K562 (cell line): ENCODE results near the gene LLGL2. TPM values are rescaled to one million over a fixed set of nuclear protein-coding genes. Genes with fewer than 3 reads are reported as not detected.

Experiments used
- ATAC-seq: fragments of 200-7000 bp; cut with Tn5 transposase; 3 replicates; pipeline ENCODE4 v1.9.1; 2020; ENCODE audit warnings: moderate library complexity
- BruUV-seq: library from RNA; stranded (reverse); fragments of 400-500 nt; replicated peaks from 2 replicates; lab custom pipeline; 2021; lab: Mats Ljungman, UMichigan
- CTCF ChIA-PET: fragments of 300-600 bp; formaldehyde crosslinking; extraction: SDS; loops from one replicate; lab custom pipeline; 2021; ENCODE audit warnings: low intra/inter-chr PET ratio; lab: Yijun Ruan, JAX
- POLR2A ChIA-PET: fragments of 300-600, 350-650 bp; sonication (Branson Sonifier 250); formaldehyde crosslinking; extraction: SDS; loops from one replicate; lab custom pipeline; 2021; ENCODE audit warnings: antibody characterized with exemption, inconsistent platforms; lab: Yijun Ruan, JAX
- DNase-seq, 4 experiments: peaks; one replicate each; pipeline versions ENCODE4 v3.0.0 to v3.0.0-alpha.2; 2011 to 2018; ENCODE audit warnings: low spot score in 3 of 4, mixed read lengths in 3 of 4; ENCODE audit errors: extremely low read depth in 1 of 4
- FAIRE-seq: peaks from 2 replicates; lab custom pipeline; 2011; peaks lifted over from hg19 to GRCh38; lab: Jason Lieb, UNC
- H2AFZ ChIP-seq: 2 replicates; pipeline ENCODE4 v1.6.0; 2011; ENCODE audit warnings: low read depth, low read length, control low read depth, inconsistent platforms
- H3K27ac ChIP-seq: fragments of 200-600 bp; 3 replicates; pipeline ENCODE4 v1.8.0; 2011; ENCODE audit warnings: low read depth, mild to moderate bottlenecking, control low read depth, inconsistent platforms, low read length, moderate library complexity, mixed read lengths; ENCODE audit errors: extremely low read depth
- H3K27me3 ChIP-seq, 2 experiments: fragments of 300-600 bp in 1 of 2; 2 replicates in 1 of 2; 3 replicates in 1 of 2; pipeline versions ENCODE4 v1.6.0 to v1.8.0; 2011; ENCODE audit warnings: inconsistent platforms in 2 of 2, low read length in 2 of 2, mild to moderate bottlenecking in 1 of 2, mixed read lengths in 1 of 2, moderate library complexity in 1 of 2; ENCODE audit not compliant: control insufficient read depth in 2 of 2, insufficient read depth in 2 of 2
- H3K36me3 ChIP-seq: fragments of 300-600 bp; 3 replicates; pipeline ENCODE4 v1.8.0; 2011; ENCODE audit warnings: mild to moderate bottlenecking, low read length, inconsistent platforms; ENCODE audit not compliant: control insufficient read depth, insufficient read depth
- H3K4me1 ChIP-seq, 2 experiments: fragments of 200-600 bp in 1 of 2; replicated peaks in 1 of 2; 2 replicates in 1 of 2; 3 replicates in 1 of 2; pipeline versions ENCODE4 v1.5.1 to v1.8.0; 2011; ENCODE audit warnings: inconsistent platforms in 2 of 2, low read length in 2 of 2, mild to moderate bottlenecking in 1 of 2, mixed read lengths in 1 of 2, moderate library complexity in 1 of 2; ENCODE audit not compliant: control insufficient read depth in 2 of 2, insufficient read depth in 2 of 2
- H3K4me2 ChIP-seq: 2 replicates; pipeline ENCODE4 v1.6.1; 2011; ENCODE audit warnings: low read length, control low read depth, inconsistent platforms, mixed read lengths; ENCODE audit not compliant: insufficient read depth
- H3K4me3 ChIP-seq: fragments of 200-600 bp; sonication (generic), shearing (Covaris generic); 2 replicates; pipeline ENCODE4 v1.5.1; 2016; ENCODE audit warnings: control low read depth, inconsistent platforms
- H3K79me2 ChIP-seq: fragments of 200-600 bp; 3 replicates; pipeline ENCODE4 v1.8.0; 2011; ENCODE audit warnings: low read length, inconsistent platforms; ENCODE audit not compliant: control insufficient read depth, insufficient read depth
- H3K9ac ChIP-seq, 2 experiments: 2 replicates each; pipeline versions ENCODE4 v1.6.0 to v1.6.1; 2011; ENCODE audit warnings: low read depth in 2 of 2, low read length in 2 of 2, control low read depth in 1 of 2, inconsistent platforms in 1 of 2, mild to moderate bottlenecking in 1 of 2, mixed read lengths in 1 of 2; ENCODE audit not compliant: insufficient read depth in 1 of 2
- H3K9me1 ChIP-seq: one replicate; pipeline ENCODE4 v1.6.0; 2011; ENCODE audit warnings: inconsistent platforms, mild to moderate bottlenecking, low read length, moderate library complexity; ENCODE audit not compliant: control insufficient read depth, insufficient read depth
- H3K9me3 ChIP-seq: replicated peaks from 2 replicates; pipeline ENCODE4 v1.5.1; 2011; ENCODE audit warnings: low read depth, low read length, inconsistent platforms; ENCODE audit not compliant: control insufficient read depth, insufficient read depth
- H4K20me1 ChIP-seq: replicated peaks from 2 replicates; pipeline ENCODE4 v1.6.1; 2011; ENCODE audit warnings: low read length, inconsistent platforms, mixed read lengths; ENCODE audit not compliant: control insufficient read depth, insufficient read depth
- ADNP ChIP-seq: fragments of 200-800 bp; sonication (Bioruptor generic); IDR thresholded peaks from 2 replicates; pipeline ENCODE4 v1.6.1; 2016; ENCODE audit warnings: missing genetic modification characterization, missing compliant biosample characterization
- BCOR ChIP-seq: fragments of 450-650 bp; IDR thresholded peaks from 2 replicates; pipeline ENCODE4 v1.6.1; 2016
- BRD9 ChIP-seq: fragments of 450-650 bp; IDR thresholded peaks from 2 replicates; pipeline ENCODE4 v1.6.1; 2018; ENCODE audit warnings: low read depth; ENCODE audit not compliant: partially characterized antibody
- CBFA2T2 ChIP-seq: fragments of 450-650 bp; conservative IDR thresholded peaks from 2 replicates; pipeline ENCODE4 v1.6.1; 2017; ENCODE audit warnings: mild to moderate bottlenecking
- CBX1 ChIP-seq: sonication (generic); IDR thresholded peaks from 2 replicates; pipeline ENCODE4 v1.6.1; 2016; ENCODE audit warnings: antibody characterized with exemption, low read depth, mild to moderate bottlenecking
- CBX3 ChIP-seq, 2 experiments: IDR thresholded peaks; 1 replicate in 1 of 2; 2 replicates in 1 of 2; pipeline ENCODE4 v1.6.1; 2012; ENCODE audit warnings: inconsistent platforms in 2 of 2, low read length in 2 of 2, borderline replicate concordance in 1 of 2, control low read depth in 1 of 2
- CHD4 ChIP-seq: fragments of 200-600 bp; sonication (generic); IDR thresholded peaks from 3 replicates; pipeline ENCODE4 v1.6.1; 2012; ENCODE audit warnings: low read depth, mild to moderate bottlenecking, mixed read lengths, low read length, inconsistent platforms; ENCODE audit not compliant: insufficient read depth, insufficient replicate concordance, poor library complexity, severe bottlenecking
- EGR1 ChIP-seq: fragments of 450-650 bp; conservative IDR thresholded peaks from 2 replicates; pipeline ENCODE4 v1.6.1; 2017; ENCODE audit warnings: mild to moderate bottlenecking
- GABPB1 ChIP-seq: sonication (generic); formaldehyde crosslinking; IDR thresholded peaks from 2 replicates; pipeline ENCODE4 v1.8.0; 2022; ENCODE audit warnings: mild to moderate bottlenecking, missing genetic modification reagents
- HDAC2 ChIP-seq: fragments of 450-650 bp; IDR thresholded peaks from 2 replicates; pipeline ENCODE4 v1.6.1; 2016; ENCODE audit warnings: mild to moderate bottlenecking
- ILK ChIP-seq: fragments of 450-650 bp; IDR thresholded peaks from 2 replicates; pipeline ENCODE4 v1.6.1; 2016; ENCODE audit warnings: missing genetic modification characterization, low read depth, mild to moderate bottlenecking, missing compliant biosample characterization, moderate library complexity, borderline replicate concordance
- KDM1A ChIP-seq, 2 experiments: fragments of 450-650 bp; IDR thresholded peaks; 2 replicates each; pipeline ENCODE4 v1.6.1; 2016; ENCODE audit warnings: mild to moderate bottlenecking in 2 of 2
- PTBP1 ChIP-seq: fragments of 200-400 bp; formaldehyde crosslinking; IDR thresholded peaks from 2 replicates; pipeline ENCODE4 v1.6.1; 2017; ENCODE audit warnings: low read depth, low read length
- RBM25 ChIP-seq: fragments of 200-400 bp; formaldehyde crosslinking; IDR thresholded peaks from 2 replicates; pipeline ENCODE4 v1.6.1; 2018; ENCODE audit warnings: low read length, low read depth, moderate library complexity; ENCODE audit not compliant: severe bottlenecking
- SMARCA5 ChIP-seq: fragments of 450-650 bp; IDR thresholded peaks from 2 replicates; pipeline ENCODE4 v1.6.1; 2016
- ZFP36 ChIP-seq: fragments of 150-350 bp; IDR thresholded peaks from 2 replicates; pipeline ENCODE4 v1.6.1; 2018; ENCODE audit warnings: low read length, low read depth; ENCODE audit not compliant: partially characterized antibody
- ZNF586 ChIP-seq: fragments of 450-650 bp; formaldehyde crosslinking; conservative IDR thresholded peaks from 2 replicates; pipeline ENCODE4 v1.4.0; 2020; ENCODE audit warnings: mild to moderate bottlenecking, moderate library complexity
- WGBS: fragments of 100-300 bp; shearing (Covaris generic); methylation state at CpG from one replicate; pipeline ENCODE4 v1.1.6; 2016; ENCODE audit warnings: low coverage, mixed read lengths; ENCODE audit not compliant: insufficient coverage; ENCODE audit errors: missing lambda C conversion rate; 5-methylcytosine and 5-hydroxymethylcytosine counted together
- in situ Hi-C: fragments of 300-500 bp; cut with MboI; formaldehyde crosslinking; loops from 4 replicates; pipeline ENCODE4 v1.15.0; 2018; ENCODE audit warnings: inconsistent platforms, mixed read lengths
- intact Hi-C: fragments of 100-400 bp; cut with micrococcal nuclease; formaldehyde crosslinking; loops from 2 replicates; pipeline ENCODE4 v1.14.2; 2022
- polyA plus RNA-seq, 8 experiments: library from polyadenylated mRNA; depleted of rRNA in 4 of 8; stranded (reverse) in 5 of 8; unstranded in 3 of 8; fragments of >200 nt; fragmentation: Nextera tagmentation in 2 of 8; fragmentation: Illumina TruSeq in 1 of 8; extraction: Ambion mirVana in 2 of 8; extraction: Trizol in 1 of 8; gene quantifications; 2 replicates each; pipeline versions ENCODE4 v1.2.1 to v1.2.3, GENCODE V29; 2011 to 2014; ENCODE audit warnings: inconsistent platforms in 1 of 8, missing spikeins in 1 of 8
- total RNA-seq, 7 experiments: library from RNA; depleted of rRNA in 6 of 7; stranded (reverse); fragments of >200 nt in 6 of 7; fragmentation: Illumina TruSeq in 2 of 7; extraction: Trizol in 2 of 7; gene quantifications; 2 replicates each; pipeline versions ENCODE4 v1.2.1 to v1.2.3, GENCODE V29; 2011 to 2021; ENCODE audit warnings: low replicate concordance in 1 of 7
- TF ChIP-seq, protein P1 (sequence below), 2 experiments: fragments of 200-800 bp in 1 of 2; sonication (Bioruptor generic) in 1 of 2; sonication (generic) in 1 of 2; formaldehyde crosslinking in 1 of 2; IDR thresholded peaks in 1 of 2; conservative IDR thresholded peaks in 1 of 2; 2 replicates each; pipeline versions ENCODE4 v1.5.0 to v1.6.1; 2016 to 2020; ENCODE audit warnings: missing compliant biosample characterization in 1 of 2, missing genetic modification characterization in 1 of 2, missing genetic modification reagents in 1 of 2
- TF ChIP-seq, protein P2 (sequence below): fragments of 250-450 bp; sonication (Bioruptor Pico); IDR thresholded peaks from 2 replicates; pipeline ENCODE4 v1.5.0; 2022; ENCODE audit warnings: mild to moderate bottlenecking

LLGL2 gene
- total and polyA plus RNA-seq, 9 of the 15 experiments (the other 6 are each of a cell fraction or from before 2014, with no cell fraction given): 0.32 to 24.4 (median 10.2) TPM

DNA sequence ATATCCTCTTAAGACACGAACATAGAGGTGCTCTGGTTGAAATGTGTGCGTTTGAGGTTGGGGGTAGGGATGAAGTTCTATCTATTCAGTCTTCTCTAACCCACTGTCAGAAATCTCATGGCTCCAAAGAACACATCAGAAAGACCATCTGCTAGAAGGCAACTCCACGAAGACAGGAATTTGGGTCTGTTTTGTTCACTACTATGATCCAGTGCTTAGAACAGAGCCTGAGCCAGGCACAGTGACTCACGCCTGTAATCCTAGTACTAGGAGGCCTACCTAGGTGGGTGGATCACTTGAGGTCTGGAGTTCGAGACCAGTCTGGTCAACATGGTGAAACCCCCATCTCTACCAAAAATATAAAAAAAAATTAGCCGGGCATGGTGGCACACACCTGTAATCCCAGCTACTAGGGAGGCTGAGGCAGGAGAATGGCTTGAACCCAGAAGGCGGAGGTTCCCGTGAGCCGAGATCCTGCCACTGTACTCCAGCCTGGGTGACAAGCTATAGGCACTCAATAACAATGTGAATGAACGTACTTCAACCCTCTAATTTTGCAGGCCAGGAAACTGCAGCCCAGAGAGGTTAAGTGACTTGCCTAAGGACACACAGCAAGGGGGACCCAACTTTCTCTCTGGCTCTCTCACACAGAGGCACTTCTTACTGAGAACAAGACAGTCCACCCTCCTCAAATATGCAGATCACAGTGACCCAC lies 12.4 kb upstream of the LLGL2 start:
- Histone ChIP-seq H3K9me3 (no peaks in the 10 kb centered on the region), H3K4me2 (no peak overlapping the region), H2AFZ (no peak overlapping the region), H3K9me1 (peaks cover 5% of the 10 kb centered on the region), H3K9ac (peak overlapping the region in 1 of 2 experiments; percentile 87; a peak in 2 of 4 replicates), H3K79me2 (peaks cover 10% of the 10 kb centered on the region), H3K27me3 (no peaks in the 10 kb centered on the region), H4K20me1 (peaks cover 18% of the 10 kb centered on the region), H3K36me3 (peaks cover 12% of the 10 kb centered on the region; the same call in 1 of the 3 replicates), H3K4me3 (no peak overlapping the region), H3K27ac (no peak overlapping the region), H3K4me1 (peaks cover 29 to 80% of the 10 kb centered on the region in 2 experiments)
- in situ Hi-C loops: no loop called here
- intact Hi-C loops: no loop called here
- WGBS: 44% methylated on average over 9 of the region's 10 CpGs
- DNase-seq (peak in 1 of 4 experiments; percentile 36), FAIRE-seq (peak; percentile 32), ATAC-seq (no peak)
- ChIA-PET POLR2A (interaction anchor here (0.6 to 2.2 kb wide), 6 partner anchors 10 to 47 kb away, joined by 3 to 9 read pairs (median 3); no protein-coding TSS in a partner anchor), CTCF (no interaction called here)
- no TSS peak for BruUV-seq
- peak in 1 of 2 experiments; percentile 68; a peak in 1 of 3 replicates for TF ChIP-seq CBX3 (IDR thresholded peaks at IDR 0.05; ENCODE audit: borderline replicate concordance in 1 of 2, low read length in 2 of 2)
- TF ChIP-seq HDAC2: peak; percentile 77; the same call in 1 of the 2 replicates
- peak; percentile 99 for TF ChIP-seq BCOR
- TF ChIP-seq KDM1A (IDR thresholded peaks at IDR 0.05): peak; percentile 86 to 94
- peak; percentile 97 for TF ChIP-seq RBM25
- peak; percentile 78 for TF ChIP-seq ADNP
- no peak for TF ChIP-seq ZNF586
- 0 out of 2 replicates have a peak, but pooled peaks have one; percentile 40 for TF ChIP-seq GABPB1 (CRISPR knock-in tag)
- TF ChIP-seq ZFP36: peak; percentile 88
- TF ChIP-seq ILK (tag): no peak
- peak; percentile 46 for TF ChIP-seq BRD9
- TF ChIP-seq SMARCA5: peak; percentile 97
- TF ChIP-seq, protein P1, sequence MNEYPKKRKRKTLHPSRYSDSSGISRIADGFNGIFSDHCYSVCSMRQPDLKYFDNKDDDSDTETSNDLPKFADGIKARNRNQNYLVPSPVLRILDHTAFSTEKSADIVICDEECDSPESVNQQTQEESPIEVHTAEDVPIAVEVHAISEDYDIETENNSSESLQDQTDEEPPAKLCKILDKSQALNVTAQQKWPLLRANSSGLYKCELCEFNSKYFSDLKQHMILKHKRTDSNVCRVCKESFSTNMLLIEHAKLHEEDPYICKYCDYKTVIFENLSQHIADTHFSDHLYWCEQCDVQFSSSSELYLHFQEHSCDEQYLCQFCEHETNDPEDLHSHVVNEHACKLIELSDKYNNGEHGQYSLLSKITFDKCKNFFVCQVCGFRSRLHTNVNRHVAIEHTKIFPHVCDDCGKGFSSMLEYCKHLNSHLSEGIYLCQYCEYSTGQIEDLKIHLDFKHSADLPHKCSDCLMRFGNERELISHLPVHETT (CRISPR knock-in tag; conservative IDR thresholded peaks at IDR 0.05 in 1 of 2, IDR thresholded peaks at IDR 0.05 in 1 of 2): no peak
- TF ChIP-seq CBFA2T2: 0 out of 2 replicates have a peak, but pooled peaks have one; percentile 6
- TF ChIP-seq, protein P2, sequence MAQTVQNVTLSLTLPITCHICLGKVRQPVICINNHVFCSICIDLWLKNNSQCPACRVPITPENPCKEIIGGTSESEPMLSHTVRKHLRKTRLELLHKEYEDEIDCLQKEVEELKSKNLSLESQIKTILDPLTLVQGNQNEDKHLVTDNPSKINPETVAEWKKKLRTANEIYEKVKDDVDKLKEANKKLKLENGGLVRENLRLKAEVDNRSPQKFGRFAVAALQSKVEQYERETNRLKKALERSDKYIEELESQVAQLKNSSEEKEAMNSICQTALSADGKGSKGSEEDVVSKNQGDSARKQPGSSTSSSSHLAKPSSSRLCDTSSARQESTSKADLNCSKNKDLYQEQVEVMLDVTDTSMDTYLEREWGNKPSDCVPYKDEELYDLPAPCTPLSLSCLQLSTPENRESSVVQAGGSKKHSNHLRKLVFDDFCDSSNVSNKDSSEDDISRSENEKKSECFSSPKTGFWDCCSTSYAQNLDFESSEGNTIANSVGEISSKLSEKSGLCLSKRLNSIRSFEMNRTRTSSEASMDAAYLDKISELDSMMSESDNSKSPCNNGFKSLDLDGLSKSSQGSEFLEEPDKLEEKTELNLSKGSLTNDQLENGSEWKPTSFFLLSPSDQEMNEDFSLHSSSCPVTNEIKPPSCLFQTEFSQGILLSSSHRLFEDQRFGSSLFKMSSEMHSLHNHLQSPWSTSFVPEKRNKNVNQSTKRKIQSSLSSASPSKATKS (CRISPR knock-in tag): no peak
- peak; percentile 80; the same call in 1 of the 2 replicates for TF ChIP-seq PTBP1
- TF ChIP-seq CHD4: peak; percentile 82
- peak; percentile 43; the same call in 1 of the 2 replicates for TF ChIP-seq EGR1
- TF ChIP-seq CBX1: peak; percentile 90
